ENCODE results near the gene PTPRN2. TPM values are rescaled to one million over a fixed set of nuclear protein-coding genes. Genes with fewer than 3 reads are reported as not detected.

Gene PTPRN2
- total and polyA plus RNA-seq, 9 of the 15 experiments (the other 6 are each of a cell fraction or from before 2014, with no cell fraction given): not detected

GRCh38 chr7:157596026-157596425, 991.6 kb downstream of the PTPRN2 start:
- Histone ChIP-seq H2AFZ (ENCODE audit: low read depth, low read length) (no peak overlapping the region), H3K4me1 (replicated peaks in 1 of 2; ENCODE audit: control insufficient read depth in 2 of 2, insufficient read depth in 2 of 2, low read length in 2 of 2) (peaks cover 0 to 5% of the 10 kb centered on the region in 2 experiments; a peak in 1 of 5 replicates), H3K9me3 (replicated peaks; ENCODE audit: control insufficient read depth, insufficient read depth, low read depth, low read length) (no peaks in the 10 kb centered on the region), H3K9me1 (ENCODE audit: control insufficient read depth, insufficient read depth, low read length) (no peaks in the 10 kb centered on the region), H3K27ac (ENCODE audit: extremely low read depth, low read depth, low read length) (no peak overlapping the region), H3K36me3 (ENCODE audit: control insufficient read depth, insufficient read depth, low read length) (no peaks in the 10 kb centered on the region), H3K79me2 (ENCODE audit: control insufficient read depth, insufficient read depth, low read length) (no peaks in the 10 kb centered on the region), H3K27me3 (ENCODE audit: control insufficient read depth in 2 of 2, insufficient read depth in 2 of 2, low read length in 2 of 2) (peaks cover 48 to 68% of the 10 kb centered on the region in 2 experiments), H4K20me1 (replicated peaks; ENCODE audit: control insufficient read depth, insufficient read depth, low read length) (0 out of 2 replicates have a peak, but pooled peaks cover 14% of the 10 kb centered on the region), H3K4me3 (no peak overlapping the region), H3K4me2 (ENCODE audit: insufficient read depth, low read length) (no peak overlapping the region), H3K9ac (ENCODE audit: insufficient read depth in 1 of 2, low read depth in 2 of 2, low read length in 2 of 2) (no peak overlapping the region)
- no TSS peak for BruUV-seq (replicated peaks)
- in situ Hi-C loops (cut with MboI) (no loop called here), intact Hi-C loops (cut with micrococcal nuclease) (no loop called here)
- ChIA-PET POLR2A (interaction anchor here (0.6 kb wide), 1 partner anchor 297 kb away, joined by 4 read pairs; no protein-coding TSS in a partner anchor), CTCF (ENCODE audit: low intra/inter-chr PET ratio) (no interaction called here)
- no peak for DNase-seq (ENCODE audit: extremely low read depth in 1 of 4, low spot score in 3 of 4)
- 0% methylated on average over 11 of the region's 11 CpGs for WGBS (ENCODE audit: insufficient coverage, low coverage, missing lambda C conversion rate)
- ATAC-seq: peak; percentile 32
- FAIRE-seq: peak; percentile 11
- no peak for TF ChIP-seq SIRT6 (IDR thresholded peaks at IDR 0.05; ENCODE audit: low read depth, low read length)
- no peak for TF ChIP-seq CTCFL (IDR thresholded peaks at IDR 0.05; ENCODE audit: borderline replicate concordance, insufficient read depth, low read depth, low read length, poor library complexity, severe bottlenecking)
- TF ChIP-seq ZNF143 (CRISPR knock-in tag; IDR thresholded peaks at IDR 0.05): no peak
- TF ChIP-seq RHOXF2B (CRISPR knock-in tag; conservative IDR thresholded peaks at IDR 0.05): no peak
- TF ChIP-seq PRPF4 (IDR thresholded peaks at IDR 0.05; ENCODE audit: insufficient read depth, low read depth, low read length, poor library complexity, severe bottlenecking): no peak
- TF ChIP-seq ATF4 (CRISPR knock-in tag; IDR thresholded peaks at IDR 0.05): no peak
- TF ChIP-seq RCOR1 (IDR thresholded peaks at IDR 0.05; ENCODE audit: borderline replicate concordance in 1 of 2, low read depth in 2 of 2, low read length in 2 of 2): no peak
- TF ChIP-seq BRD9 (IDR thresholded peaks at IDR 0.05; ENCODE audit: low read depth, partially characterized antibody): no peak
- no peak for TF ChIP-seq ZNF449 (CRISPR knock-in tag; IDR thresholded peaks at IDR 0.05)
- TF ChIP-seq XRCC5 (IDR thresholded peaks at IDR 0.05; ENCODE audit: low read depth, low read length): no peak
- no peak for TF ChIP-seq U2AF2 (optimal IDR thresholded peaks at IDR 0.05; ENCODE audit: low read depth, low read length)
- no peak for TF ChIP-seq HMBOX1 (IDR thresholded peaks at IDR 0.05)
- TF ChIP-seq SMAD3 (CRISPR knock-in tag; conservative IDR thresholded peaks at IDR 0.05): no peak
